SK-N-SH (cell line): ENCODE measurements around the gene PTPN5. TPM values are rescaled to one million over a fixed set of nuclear protein-coding genes. Genes with fewer than 3 reads are reported as not detected.

Source experiments
- CTCF ChIA-PET: fragments of 300-600, 350-600 bp; formaldehyde crosslinking; extraction: SDS; loops from one replicate; lab custom pipeline; 2021; lab: Yijun Ruan, JAX
- POLR2A ChIA-PET: fragments of 350-600 bp; sonication (Branson Sonifier 250); formaldehyde crosslinking; extraction: SDS; loops from one replicate; lab custom pipeline; 2020; ENCODE audit warnings: antibody characterized with exemption, inconsistent platforms; lab: Yijun Ruan, JAX
- DNase-seq: peaks from one replicate; pipeline ENCODE4 v3.0.0; 2012
- H2AFZ ChIP-seq: fragments of 200-600 bp; sonication (generic); 2 replicates; pipeline ENCODE4 v1.8.1; 2016; ENCODE audit warnings: antibody characterized with exemption, mild to moderate bottlenecking, low read depth
- H3F3A ChIP-seq: fragments of 200-600 bp; sonication (generic); replicated peaks from 2 replicates; pipeline ENCODE3; 2016; ENCODE audit warnings: antibody characterized with exemption, mild to moderate bottlenecking; ENCODE audit not compliant: insufficient read depth
- H3K27ac ChIP-seq, 2 experiments: fragments of 200-500 bp in 1 of 2; fragments of 200-600 bp in 1 of 2; sonication (Bioruptor generic) in 1 of 2; sonication (generic), shearing (Covaris generic) in 1 of 2; 2 replicates each; pipeline versions ENCODE4 v1.5.1 to v1.6.1; 2014 to 2016; ENCODE audit warnings: low read depth in 2 of 2, inconsistent platforms in 1 of 2, low read length in 1 of 2, mild to moderate bottlenecking in 1 of 2, mixed read lengths in 1 of 2
- H3K27me3 ChIP-seq: fragments of 200-600 bp; sonication (generic), shearing (Covaris generic); 2 replicates; pipeline ENCODE4 v1.6.1; 2016; ENCODE audit warnings: mixed run types; ENCODE audit not compliant: insufficient read depth
- H3K36me3 ChIP-seq, 2 experiments: fragments of 200-500 bp in 1 of 2; fragments of 200-600 bp in 1 of 2; sonication (Bioruptor generic) in 1 of 2; sonication (generic) in 1 of 2; replicated peaks in 1 of 2; 2 replicates each; pipeline versions ENCODE3 to v1.5.1; 2014 to 2016; ENCODE audit warnings: low read length in 1 of 2, mild to moderate bottlenecking in 1 of 2; ENCODE audit not compliant: insufficient read depth in 2 of 2, control insufficient read depth in 1 of 2
- H3K4me1 ChIP-seq, 2 experiments: fragments of 200-500 bp in 1 of 2; fragments of 200-600 bp in 1 of 2; sonication (Bioruptor generic) in 1 of 2; sonication (generic), shearing (Covaris generic) in 1 of 2; 2 replicates each; pipeline versions ENCODE4 v1.5.1 to v1.6.1; 2014 to 2016; ENCODE audit warnings: low read depth in 1 of 2, low read length in 1 of 2, mixed run types in 1 of 2; ENCODE audit not compliant: insufficient read depth in 2 of 2, control insufficient read depth in 1 of 2
- H3K4me2 ChIP-seq: fragments of 200-600 bp; sonication (generic), shearing (Covaris generic); 2 replicates; pipeline ENCODE4 v1.6.1; 2017; ENCODE audit warnings: mixed run types
- H3K4me3 ChIP-seq, 2 experiments: fragments of 200-500 bp in 1 of 2; fragments of 200-600 bp in 1 of 2; sonication (Bioruptor generic) in 1 of 2; sonication (generic), shearing (Covaris generic) in 1 of 2; 2 replicates each; pipeline versions ENCODE4 v1.5.1 to v1.8.1; 2014 to 2016; ENCODE audit warnings: low read depth in 2 of 2, inconsistent platforms in 1 of 2, low read length in 1 of 2, mild to moderate bottlenecking in 1 of 2, mixed read lengths in 1 of 2, moderate library complexity in 1 of 2
- H3K79me2 ChIP-seq: fragments of 200-600 bp; sonication (generic); 2 replicates; pipeline ENCODE4 v1.8.1; 2017; ENCODE audit warnings: mild to moderate bottlenecking; ENCODE audit not compliant: insufficient read depth
- H3K9ac ChIP-seq: fragments of 200-600 bp; sonication (generic); 2 replicates; pipeline ENCODE4 v1.6.1; 2017; ENCODE audit warnings: mixed run types
- H3K9me2 ChIP-seq: fragments of 200-600 bp; sonication (generic); 2 replicates; pipeline ENCODE4 v1.6.1; 2017; ENCODE audit warnings: mixed run types
- H3K9me3 ChIP-seq: fragments of 200-600 bp; sonication (generic); 2 replicates; pipeline ENCODE4 v1.6.1; 2017; ENCODE audit warnings: mixed run types, mild to moderate bottlenecking, moderate library complexity
- H4K20me1 ChIP-seq: fragments of 200-600 bp; sonication (generic); 2 replicates; pipeline ENCODE4 v1.6.1; 2017; ENCODE audit warnings: mild to moderate bottlenecking, mixed run types; ENCODE audit not compliant: insufficient read depth
- CHD2 ChIP-seq: fragments of 150-350 bp; IDR thresholded peaks from 2 replicates; pipeline ENCODE4 v1.6.1; 2018; ENCODE audit warnings: low read length; ENCODE audit not compliant: partially characterized antibody
- EP300 ChIP-seq, 2 experiments: IDR thresholded peaks; 2 replicates each; pipeline versions ENCODE4 v1.4.0 to v1.6.1; 2012; ENCODE audit warnings: borderline replicate concordance in 1 of 2, low read depth in 1 of 2, low read length in 1 of 2
- EZH2phosphoT487 ChIP-seq: fragments of 200-600 bp; sonication (generic); IDR thresholded peaks from 2 replicates; pipeline ENCODE4 v1.6.1; 2017; ENCODE audit warnings: low read depth, mixed run types, mild to moderate bottlenecking, antibody characterized with exemption, moderate library complexity, borderline replicate concordance
- GABPA ChIP-seq: IDR thresholded peaks from 2 replicates; pipeline ENCODE4 v1.4.0; 2012; ENCODE audit warnings: low read depth, mild to moderate bottlenecking
- IRF3 ChIP-seq: fragments of 150-350 bp; IDR thresholded peaks from 2 replicates; pipeline ENCODE4 v1.6.1; 2016; ENCODE audit warnings: mild to moderate bottlenecking, low read depth, low read length
- JUND ChIP-seq: IDR thresholded peaks from 2 replicates; pipeline ENCODE4 v1.4.0; 2012
- MEF2A ChIP-seq: IDR thresholded peaks from 2 replicates; pipeline ENCODE4 v1.4.0; 2012; ENCODE audit warnings: low read depth, borderline replicate concordance
- NFIC ChIP-seq: IDR thresholded peaks from 2 replicates; pipeline ENCODE4 v1.4.0; 2012; ENCODE audit warnings: borderline replicate concordance
- RAD21 ChIP-seq: IDR thresholded peaks from 2 replicates; pipeline ENCODE4 v1.6.1; 2012; ENCODE audit warnings: mild to moderate bottlenecking, low read length
- RCOR1 ChIP-seq: fragments of 150-350 bp; IDR thresholded peaks from 2 replicates; pipeline ENCODE4 v1.6.1; 2017; ENCODE audit warnings: antibody characterized with exemption, low read length
- RFX5 ChIP-seq: IDR thresholded peaks from 2 replicates; pipeline ENCODE4 v1.6.1; 2012; ENCODE audit warnings: mild to moderate bottlenecking, improper control_type of control experiment, low read length
- TCF12 ChIP-seq: IDR thresholded peaks from 2 replicates; pipeline ENCODE4 v1.4.0; 2012
- TEAD4 ChIP-seq: IDR thresholded peaks from 2 replicates; pipeline ENCODE4 v1.4.0; 2012; ENCODE audit warnings: mild to moderate bottlenecking, borderline replicate concordance; ENCODE audit not compliant: insufficient read depth
- USF2 ChIP-seq: fragments of 150-350 bp; IDR thresholded peaks from 2 replicates; pipeline ENCODE4 v1.6.1; 2017; ENCODE audit warnings: antibody characterized with exemption, low read length, low read depth, borderline replicate concordance
- ZBTB33 ChIP-seq: IDR thresholded peaks from 2 replicates; pipeline ENCODE4 v1.4.0; 2012; ENCODE audit warnings: low read depth, borderline replicate concordance
- WGBS: methylation state at CpG from one replicate; pipeline ENCODE4 v1.1.6; 2017; ENCODE audit warnings: low lambda C conversion rate; 5-methylcytosine and 5-hydroxymethylcytosine counted together
- polyA plus RNA-seq, 3 experiments: library from polyadenylated mRNA; depleted of rRNA; stranded (reverse); fragments of >200 nt; gene quantifications; 2 replicates each; pipeline ENCODE4 v1.2.3, GENCODE V29; 2012
- TF ChIP-seq, protein P1 (sequence below): IDR thresholded peaks from 2 replicates; pipeline ENCODE4; 2012

PTPN5 gene
- polyA plus RNA-seq, 1 of the 3 experiments (the other 2 are of a cell fraction) = not detected

DNA sequence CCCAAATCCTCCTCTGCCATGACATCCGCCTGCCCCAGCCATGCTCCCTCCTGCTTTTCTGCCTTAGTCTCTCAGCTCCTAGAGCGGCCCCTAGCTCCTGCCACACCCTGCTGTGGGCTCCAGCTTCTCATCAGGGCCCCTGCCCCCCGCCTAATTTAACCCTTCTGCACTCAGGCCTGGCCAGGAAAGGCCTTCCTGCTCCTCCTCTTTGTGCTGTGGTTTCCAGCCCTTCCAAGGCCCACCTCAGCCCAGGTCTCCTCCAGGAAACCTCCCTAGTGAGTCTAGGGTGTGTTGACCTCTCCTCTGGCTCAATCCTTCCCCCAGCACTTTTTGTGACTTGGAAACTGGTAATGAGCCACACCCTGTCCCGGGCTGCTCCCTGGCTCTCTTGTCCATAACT lies 11.3 kb downstream of the PTPN5 start:
- TF ChIP-seq NFIC = no peak
- no peak for TF ChIP-seq ZBTB33
- TF ChIP-seq, all 33 proteins: peak for 0
- H3K27ac ChIP-seq = no peak overlapping the region
- no peak overlapping the region for H3K4me3 ChIP-seq
- WGBS = 64% methylated on average over 4 of the region's 4 CpGs
- no peak overlapping the region for H3K4me2 ChIP-seq
- H3K27me3 ChIP-seq = no peaks in the 10 kb centered on the region
- POLR2A ChIA-PET = interaction anchor here (1.3 kb wide), 1 partner anchor 17 kb away, joined by 3 read pairs; no protein-coding TSS in a partner anchor
- no peaks in the 10 kb centered on the region for H3K9me2 ChIP-seq
- H3K79me2 ChIP-seq = no peaks in the 10 kb centered on the region
- no peaks in the 10 kb centered on the region for H3K36me3 ChIP-seq
- no peak for DNase-seq
- H3K9ac ChIP-seq = no peak overlapping the region
- no peaks in the 10 kb centered on the region for H3K9me3 ChIP-seq
- H3F3A ChIP-seq = no peaks in the 10 kb centered on the region
- CTCF ChIA-PET = interaction anchor here (0.6 to 9.1 kb wide), 6 partner anchors 9 to 291 kb away, joined by 3 to 185 read pairs (median 4); partner anchors contain the start of gene PTPN5
- H3K4me1 ChIP-seq = peaks cover 0 to 3% of the 10 kb centered on the region in 2 experiments; a peak in 1 of 4 replicates
- no peak overlapping the region for H2AFZ ChIP-seq
- no peaks in the 10 kb centered on the region for H4K20me1 ChIP-seq

- Histone ChIP-seq H3K79me2 (no peaks in the 10 kb centered on the region), H3K27ac (no peak overlapping the region), H3K4me3 (no peak overlapping the region), H3F3A (no peaks in the 10 kb centered on the region), H3K4me2 (no peak overlapping the region), H4K20me1 (no peaks in the 10 kb centered on the region), H2AFZ (no peak overlapping the region), H3K9ac (no peak overlapping the region), H3K9me2 (no peaks in the 10 kb centered on the region), H3K9me3 (no peaks in the 10 kb centered on the region), H3K4me1 (peaks cover 0 to 3% of the 10 kb centered on the region in 2 experiments; a peak in 1 of 4 replicates), H3K27me3 (no peaks in the 10 kb centered on the region; the same call in 1 of the 2 replicates), H3K36me3 (no peaks in the 10 kb centered on the region)
- DNase-seq = no peak
- WGBS = 70% methylated on average over 4 of the region's 4 CpGs
- TF ChIP-seq IRF3 = no peak
- TF ChIP-seq, protein P1, sequence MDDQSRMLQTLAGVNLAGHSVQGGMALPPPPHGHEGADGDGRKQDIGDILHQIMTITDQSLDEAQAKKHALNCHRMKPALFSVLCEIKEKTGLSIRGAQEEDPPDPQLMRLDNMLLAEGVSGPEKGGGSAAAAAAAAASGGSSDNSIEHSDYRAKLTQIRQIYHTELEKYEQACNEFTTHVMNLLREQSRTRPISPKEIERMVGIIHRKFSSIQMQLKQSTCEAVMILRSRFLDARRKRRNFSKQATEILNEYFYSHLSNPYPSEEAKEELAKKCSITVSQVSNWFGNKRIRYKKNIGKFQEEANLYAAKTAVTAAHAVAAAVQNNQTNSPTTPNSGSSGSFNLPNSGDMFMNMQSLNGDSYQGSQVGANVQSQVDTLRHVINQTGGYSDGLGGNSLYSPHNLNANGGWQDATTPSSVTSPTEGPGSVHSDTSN = no peak
- TF ChIP-seq CHD2 = no peak
- TF ChIP-seq TEAD4 = no peak
- TF ChIP-seq RCOR1 = no peak
- TF ChIP-seq TCF12 = no peak
- no peak for TF ChIP-seq EZH2phosphoT487
- TF ChIP-seq ZBTB33 = no peak
- no peak for TF ChIP-seq JUND
- no peak for TF ChIP-seq MEF2A
- no peak for TF ChIP-seq RFX5
- no peak for TF ChIP-seq USF2
- TF ChIP-seq EP300 (IDR thresholded peaks at IDR 0.05; ENCODE audit: borderline replicate concordance in 1 of 2, low read depth in 1 of 2, low read length in 1 of 2) = no peak
- no peak for TF ChIP-seq RAD21
- no peak for TF ChIP-seq GABPA
- POLR2A ChIA-PET = no interaction called here
- CTCF ChIA-PET = interaction anchor here (0.8 to 9.1 kb wide), 4 partner anchors 10 to 20 kb away, joined by 3 to 185 read pairs (median 7); partner anchors contain the start of gene PTPN5
Measured at GRCh38 chr11:18778468-18778867, 13.1 kb downstream of the PTPN5 start.
